HG03280 (cell line): ENCODE measurements around the gene KRTAP13-2.

Experiments
- ATAC-seq: cut with Tn5 transposase; IDR thresholded peaks from one replicate; pipeline ENCODE4 v1.9.1; 2021; ENCODE audit warnings: mild to moderate bottlenecking, moderate library complexity; ENCODE audit not compliant: unreplicated experiment

KRTAP13-2 gene

GRCh38 chr21:30329203-30329875 is 42.7 kb downstream of the KRTAP13-2 start:
- no peak for ATAC-seq

DNA sequence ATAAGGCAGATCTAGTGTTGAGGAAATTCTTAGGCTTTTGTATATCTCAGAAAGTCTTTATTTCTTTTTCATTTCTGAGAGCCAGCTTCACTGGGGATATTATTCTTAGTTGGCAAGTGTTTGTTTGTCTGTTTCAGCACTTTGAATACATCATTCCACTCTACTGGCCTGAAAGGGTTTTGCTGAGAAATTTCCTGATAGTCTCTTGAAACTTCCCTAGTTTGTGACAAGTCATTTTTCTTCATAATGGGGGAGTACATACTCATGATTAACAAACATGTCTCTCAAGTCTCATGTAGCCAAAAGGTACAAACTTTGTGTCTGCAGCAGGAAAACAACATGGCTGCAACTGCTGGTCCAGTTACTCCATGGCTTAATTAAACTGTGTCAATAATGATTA is 45.7 kb downstream of the KRTAP13-2 start:
- ATAC-seq = no peak
